NCI-H1092 (cell line): Measurements from ENCODE around the gene KRTAP10-6.
"Not testable (repeated sequence)": the region's sequence is repeated elsewhere in the genome, so short reads cannot be mapped to it uniquely, and the experiment has no call there.

Source experiments
- DNase-seq: peaks from one replicate; lab custom pipeline; 2025; lab: John Stamatoyannopoulos, UW

The KRTAP10-6 gene, protein sequence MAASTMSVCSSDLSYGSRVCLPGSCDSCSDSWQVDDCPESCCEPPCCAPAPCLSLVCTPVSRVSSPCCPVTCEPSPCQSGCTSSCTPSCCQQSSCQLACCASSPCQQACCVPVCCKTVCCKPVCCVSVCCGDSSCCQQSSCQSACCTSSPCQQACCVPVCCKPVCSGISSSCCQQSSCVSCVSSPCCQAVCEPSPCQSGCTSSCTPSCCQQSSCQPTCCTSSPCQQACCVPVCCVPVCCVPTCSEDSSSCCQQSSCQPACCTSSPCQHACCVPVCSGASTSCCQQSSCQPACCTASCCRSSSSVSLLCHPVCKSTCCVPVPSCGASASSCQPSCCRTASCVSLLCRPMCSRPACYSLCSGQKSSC

DNA sequence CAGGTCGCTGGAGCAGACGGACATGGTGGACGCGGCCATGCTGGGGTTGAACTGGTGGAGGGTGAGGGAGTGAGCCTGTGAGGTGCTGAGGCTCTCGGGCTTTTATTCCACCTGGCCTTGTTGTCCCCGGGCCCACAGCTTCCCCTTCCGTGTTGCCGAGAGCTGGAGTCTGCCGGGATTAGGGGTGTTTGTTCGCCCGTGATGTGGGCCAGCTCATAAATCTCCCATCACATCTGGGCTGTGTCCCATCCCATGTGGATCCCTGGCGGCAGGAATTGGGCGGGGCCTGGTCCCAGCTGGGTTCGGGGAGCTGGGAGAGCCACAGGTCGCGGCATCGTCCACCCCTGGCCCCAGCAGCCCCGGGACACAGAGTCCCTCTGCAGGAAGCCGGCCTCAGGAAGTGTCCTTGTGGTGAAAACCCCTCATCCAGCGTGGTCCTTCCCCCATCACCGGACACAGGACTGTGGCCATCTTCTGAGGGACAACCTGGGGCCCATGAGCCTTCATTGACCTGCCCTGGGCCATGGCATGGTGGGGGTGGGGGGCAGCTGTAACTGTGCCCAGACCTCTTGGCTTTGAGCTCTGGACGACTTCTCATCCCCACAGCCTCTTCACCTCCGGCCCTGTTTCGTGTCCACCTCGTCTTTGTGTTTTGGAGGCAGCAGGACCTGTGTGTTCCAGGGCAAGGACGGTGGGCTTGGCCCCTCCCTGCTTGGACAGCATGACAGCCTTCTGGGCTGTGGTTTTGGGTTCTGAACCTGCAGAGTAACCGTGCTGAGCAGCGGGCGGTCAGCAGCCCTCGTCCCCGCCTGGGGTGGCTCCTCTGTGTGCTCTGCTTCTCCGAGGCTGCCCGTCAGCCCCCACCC lies at the start of gene KRTAP10-6:
KRTAP10-6 (minus strand) TSS at position 60 of the 866 bp plus-strand sequence; CDS start at position 39, 21 bp downstream.
- DNase-seq: no peak

DNA sequence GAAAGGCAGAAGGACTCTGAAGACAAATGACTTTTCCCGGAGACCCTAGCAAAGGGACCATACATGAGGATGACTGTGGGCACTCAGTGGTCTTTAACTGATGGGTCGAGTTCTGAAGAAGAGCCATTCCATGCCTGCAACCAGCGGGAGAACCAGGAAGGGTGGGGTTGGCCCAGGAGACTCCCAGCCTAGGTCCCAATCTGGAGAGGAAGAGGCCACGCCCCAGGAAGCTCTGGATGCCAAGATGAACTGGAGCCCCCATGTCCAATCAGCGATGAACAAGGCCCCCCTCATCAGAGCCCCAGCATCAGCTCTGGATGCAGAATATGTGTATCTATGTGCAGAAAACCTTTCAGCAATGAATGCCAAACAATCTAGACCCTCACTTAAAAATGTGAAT lies 48.5 kb upstream of the KRTAP10-6 start:
- DNase-seq: no peak

DNA sequence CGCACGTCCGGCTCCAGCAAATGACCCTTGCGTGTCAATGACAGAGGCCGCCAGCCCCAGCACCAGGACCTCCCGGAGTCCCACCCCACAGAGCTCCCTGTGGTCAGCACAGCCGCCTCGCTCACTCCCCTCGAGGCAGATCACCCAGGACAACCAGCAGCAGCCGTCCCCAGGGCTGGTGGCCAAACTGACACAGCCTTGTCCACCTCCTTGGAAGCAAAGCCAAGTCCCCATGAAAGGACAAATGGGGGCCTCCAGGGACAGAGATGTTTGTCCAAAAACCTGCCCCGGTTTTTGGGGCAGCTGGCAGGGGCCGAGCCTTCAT lies 47.0 kb upstream of the KRTAP10-6 start:
- no peak for DNase-seq

DNA sequence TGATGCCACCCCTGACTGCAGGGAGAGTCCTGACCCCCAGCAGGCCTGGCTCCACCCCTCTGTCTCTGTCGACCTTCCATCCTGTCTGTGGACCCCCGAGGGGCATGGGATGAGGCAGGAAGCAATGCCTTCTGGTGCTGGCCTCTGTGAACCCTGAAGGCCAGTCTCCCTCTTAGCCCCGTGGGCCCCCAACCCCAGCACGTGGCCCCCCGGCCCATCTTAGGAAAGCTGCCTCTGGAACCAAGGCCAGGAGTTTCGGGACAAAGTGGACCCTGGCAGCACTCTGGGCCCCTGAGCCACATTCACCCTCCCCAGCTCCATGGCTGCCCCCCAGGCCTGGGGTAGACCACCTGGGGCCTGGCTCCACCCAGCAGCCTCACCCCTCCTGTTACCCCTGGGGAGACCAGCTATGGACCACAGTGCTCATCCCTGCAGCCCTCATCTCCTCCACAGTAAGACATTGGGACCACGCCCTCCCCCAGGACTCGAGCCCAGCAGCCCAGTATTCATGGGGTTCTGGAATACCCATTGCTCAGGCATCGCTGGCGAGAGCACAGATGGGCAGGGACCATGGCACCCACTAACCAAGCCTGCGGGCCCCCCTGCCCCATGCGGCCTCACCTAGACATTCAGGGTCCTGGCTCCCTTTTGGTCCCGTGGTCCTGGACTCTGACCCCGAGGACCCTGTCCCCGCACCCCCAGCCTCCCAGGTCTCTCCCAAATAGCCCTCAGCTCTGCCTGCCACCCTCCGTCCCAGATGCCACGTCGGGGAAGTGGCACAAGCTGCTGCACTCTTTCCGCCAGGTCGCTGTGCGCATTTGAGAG lies 46.4 kb upstream of the KRTAP10-6 start:
- DNase-seq: not testable (repeated sequence)

DNA sequence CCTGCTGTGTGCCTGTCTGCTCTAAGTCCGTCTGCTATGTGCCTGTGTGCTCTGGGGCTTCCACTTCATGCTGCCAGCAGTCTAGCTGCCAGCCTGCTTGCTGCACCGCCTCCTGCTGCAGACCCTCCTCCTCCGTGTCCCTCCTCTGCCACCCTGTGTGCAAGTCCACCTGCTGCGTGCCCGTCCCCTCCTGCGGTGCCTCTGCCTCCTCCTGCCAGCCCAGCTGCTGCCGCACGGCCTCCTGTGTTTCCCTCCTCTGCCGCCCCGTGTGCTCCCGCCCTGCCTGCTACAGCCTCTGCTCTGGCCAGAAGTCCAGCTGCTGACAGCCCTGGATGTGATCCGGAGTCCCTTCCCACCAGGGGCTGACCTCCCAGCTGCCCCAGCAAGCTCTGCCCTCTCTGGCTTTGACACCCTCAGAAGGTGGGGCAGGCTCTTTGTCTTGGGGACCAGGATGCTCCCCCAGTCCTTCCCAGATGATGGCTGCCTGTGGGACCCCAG lies 45.6 kb upstream of the KRTAP10-6 start:
- not testable (repeated sequence) for DNase-seq

DNA sequence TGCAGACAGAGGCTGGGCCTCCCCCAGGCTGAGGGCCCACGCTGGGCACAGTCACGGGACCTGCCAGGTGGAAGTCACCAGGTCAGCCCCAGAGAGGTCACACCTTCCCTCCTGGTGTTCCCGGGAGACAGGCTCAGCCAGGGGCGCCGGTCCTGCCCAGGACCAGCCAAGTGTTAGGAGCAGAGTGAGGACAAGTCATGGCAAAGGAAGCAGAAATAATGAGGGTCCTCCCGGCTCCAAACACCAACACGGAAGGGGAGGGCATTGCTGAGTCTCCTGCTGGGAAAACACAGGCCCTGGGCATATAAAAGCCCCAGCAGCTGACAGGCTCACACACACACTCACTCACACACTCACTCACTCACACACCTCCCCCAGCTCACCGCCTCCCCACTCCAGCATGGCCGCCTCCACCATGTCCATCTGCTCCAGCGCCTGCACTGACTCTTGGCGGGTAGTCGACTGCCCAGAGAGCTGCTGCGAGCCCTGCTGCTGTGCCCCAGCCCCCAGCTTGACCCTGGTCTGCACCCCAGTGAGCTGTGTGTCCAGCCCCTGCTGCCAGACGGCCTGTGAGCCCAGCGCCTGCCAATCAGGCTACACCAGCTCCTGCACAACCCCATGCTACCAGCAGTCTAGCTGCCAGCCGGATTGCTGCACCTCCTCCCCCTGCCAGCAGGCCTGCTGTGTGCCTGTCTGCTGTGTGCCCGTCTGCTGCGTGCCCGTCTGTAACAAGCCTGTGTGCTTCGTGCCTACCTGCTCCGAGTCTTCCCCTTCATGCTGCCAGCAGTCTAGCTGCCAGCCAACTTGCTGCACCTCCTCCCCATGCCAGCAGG lies 44.9 kb upstream of the KRTAP10-6 start, which contains the start of gene KRTAP10-10:
KRTAP10-10 (plus strand) TSS at position 339 of the 833 bp plus-strand sequence; CDS start at position 401, 62 bp downstream.
- no peak for DNase-seq

DNA sequence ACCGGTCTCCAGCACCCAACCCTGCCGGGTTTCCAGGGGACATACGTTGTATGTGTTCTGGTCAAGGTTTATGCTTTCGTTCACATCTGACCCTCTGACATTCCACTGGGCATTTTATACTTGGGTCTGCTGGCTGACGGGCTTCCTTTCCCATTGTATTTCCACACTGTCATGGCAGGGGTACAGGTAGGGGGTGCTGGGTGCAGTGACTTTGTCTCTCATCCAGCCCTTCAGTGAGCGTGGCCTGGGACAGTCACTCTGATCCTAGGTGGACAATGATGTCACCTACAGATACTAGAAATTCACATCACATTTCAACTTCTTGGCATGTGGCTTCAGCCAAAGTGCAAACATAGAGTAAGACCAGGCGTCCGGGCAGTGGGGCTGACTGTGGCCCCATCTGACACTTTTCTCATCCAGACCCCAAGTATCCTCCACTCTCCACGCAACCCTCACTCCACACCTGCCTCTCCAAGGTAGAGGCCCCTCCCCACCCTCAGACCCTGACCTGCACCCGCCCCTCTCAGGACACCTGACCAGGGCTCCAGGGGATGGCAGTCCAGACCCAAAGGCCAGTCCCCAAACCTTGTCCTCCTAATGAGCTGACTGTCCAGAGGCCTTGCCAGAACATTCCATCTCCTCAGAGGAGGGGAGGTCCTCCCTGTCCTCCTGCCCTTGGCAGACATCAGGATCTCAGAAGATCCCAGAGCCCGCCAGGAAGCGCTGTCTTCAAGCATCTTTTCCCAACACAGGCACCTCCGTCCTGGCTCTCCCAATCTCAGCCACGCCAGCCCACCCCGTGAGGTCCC lies 44.1 kb upstream of the KRTAP10-6 start:
- DNase-seq: no peak

DNA sequence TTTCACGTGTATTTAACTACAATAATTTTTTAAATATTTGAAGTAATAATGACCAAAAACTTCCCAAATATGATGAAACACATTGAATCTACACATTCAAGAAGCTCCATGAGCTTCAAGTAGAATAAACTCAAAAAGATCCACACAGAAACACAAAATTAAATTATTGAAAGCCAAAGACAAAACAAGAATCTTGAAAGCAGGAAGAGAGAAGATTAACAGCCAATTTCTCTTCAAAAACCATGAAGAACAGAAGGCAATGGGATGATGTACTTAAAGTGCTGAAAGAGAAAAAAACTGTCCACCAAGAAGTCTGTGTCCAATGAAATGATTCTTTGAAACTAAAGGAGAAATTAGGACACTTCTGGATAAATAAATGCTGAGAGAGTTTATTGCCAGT lies 39.8 kb upstream of the KRTAP10-6 start:
- no peak for DNase-seq

DNA sequence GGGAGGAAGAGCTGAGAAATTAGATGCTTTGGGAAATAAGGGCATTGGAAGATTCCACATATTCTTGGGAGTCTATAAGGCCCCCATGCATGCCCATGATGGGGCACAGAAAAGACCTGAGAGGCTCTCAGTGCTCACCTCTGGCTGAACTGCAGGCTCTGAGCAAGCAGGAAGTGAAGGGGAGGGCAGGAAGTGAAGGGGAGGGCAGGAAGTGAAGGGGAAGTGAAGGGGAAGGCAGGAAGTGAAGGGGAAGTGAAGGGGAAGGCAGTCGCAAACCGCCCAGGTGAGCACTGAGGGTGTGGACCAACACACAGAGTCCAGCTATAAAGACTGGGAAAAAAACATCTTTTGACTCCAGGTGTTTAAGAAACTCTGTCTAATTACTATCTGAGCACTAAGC lies 38.1 kb upstream of the KRTAP10-6 start:
- no peak for DNase-seq

DNA sequence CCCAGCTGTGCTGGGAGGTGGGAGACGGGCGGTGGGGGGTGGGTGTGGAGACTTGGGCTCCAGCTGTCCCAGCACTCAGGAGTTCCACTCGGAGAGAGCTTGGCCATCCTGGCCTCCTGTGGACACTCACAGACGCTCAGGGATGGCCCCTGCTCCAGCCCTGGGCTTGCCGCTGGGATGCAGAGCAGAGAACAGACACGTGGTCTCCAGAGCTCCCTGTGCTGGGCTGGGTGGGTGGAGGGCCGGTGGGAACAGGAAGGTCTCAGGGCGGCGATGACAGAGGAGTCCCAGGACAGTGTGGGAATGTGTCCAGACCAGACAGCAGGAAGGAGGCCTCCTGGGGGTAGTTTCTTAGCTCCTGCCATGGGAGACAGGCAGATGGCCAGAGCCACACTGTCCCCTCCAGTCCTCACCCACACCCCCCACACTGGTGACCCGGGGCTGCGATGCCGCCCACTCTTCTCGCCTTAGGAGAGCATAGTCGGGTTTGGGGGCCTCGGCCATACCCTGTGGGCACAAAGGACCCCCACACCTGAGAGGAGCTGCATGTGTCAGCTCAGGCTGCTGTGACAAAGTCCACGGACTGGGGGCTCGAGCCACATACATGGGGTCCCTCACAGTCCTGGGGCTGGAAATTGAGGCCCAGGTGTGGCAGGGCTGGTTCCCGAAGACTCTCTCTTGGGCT lies 36.5 kb upstream of the KRTAP10-6 start:
- DNase-seq: no peak

DNA sequence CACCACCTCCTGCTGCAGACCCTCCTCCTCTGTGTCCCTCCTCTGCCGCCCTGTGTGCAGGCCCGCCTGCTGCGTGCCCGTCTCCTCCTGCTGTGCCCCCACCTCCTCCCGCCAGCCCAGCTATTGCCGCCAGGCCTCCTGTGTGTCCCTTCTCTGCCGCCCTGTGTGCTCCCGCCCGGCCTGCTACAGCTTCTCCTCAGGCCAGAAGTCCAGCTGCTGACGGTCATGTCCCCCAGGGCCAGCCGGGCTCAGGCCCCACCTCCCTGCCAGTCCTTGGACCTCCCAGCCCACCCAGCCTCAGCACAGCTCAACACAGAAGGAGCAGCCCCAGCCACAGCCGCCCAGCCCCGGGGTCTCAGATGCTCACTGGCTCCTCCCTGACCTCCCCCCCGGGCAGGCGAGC lies 35.5 kb upstream of the KRTAP10-6 start:
- DNase-seq: not testable (repeated sequence)

DNA sequence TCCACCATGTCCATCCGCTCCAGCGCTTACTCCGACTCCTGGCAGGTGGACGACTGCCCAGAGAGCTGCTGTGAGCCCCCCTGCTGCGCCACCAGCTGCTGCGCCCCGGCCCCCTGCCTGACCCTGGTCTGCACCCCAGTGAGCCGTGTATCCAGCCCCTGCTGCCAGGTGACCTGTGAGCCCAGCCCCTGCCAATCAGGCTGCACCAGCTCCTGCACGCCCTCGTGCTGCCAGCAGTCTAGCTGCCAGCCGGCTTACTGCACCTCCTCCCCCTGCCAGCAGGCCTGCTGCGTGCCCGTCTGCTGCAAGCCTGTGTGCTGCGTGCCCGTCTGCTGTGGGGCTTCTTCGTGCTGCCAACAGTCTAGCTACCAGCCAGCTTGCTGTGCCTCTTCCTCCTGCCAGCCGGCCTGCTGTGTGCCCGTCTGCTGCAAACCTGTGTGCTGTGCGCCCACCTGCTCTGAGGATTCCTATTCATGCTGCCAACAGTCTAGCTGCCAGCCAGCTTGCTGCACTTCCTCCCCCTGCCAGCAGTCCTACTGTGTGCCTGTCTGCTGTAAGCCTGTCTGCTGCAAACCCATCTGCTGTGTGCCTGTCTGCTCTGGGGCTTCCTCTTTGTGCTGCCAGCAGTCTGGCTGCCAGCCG lies 35.0 kb upstream of the KRTAP10-6 start:
- DNase-seq: not testable (repeated sequence)

DNA sequence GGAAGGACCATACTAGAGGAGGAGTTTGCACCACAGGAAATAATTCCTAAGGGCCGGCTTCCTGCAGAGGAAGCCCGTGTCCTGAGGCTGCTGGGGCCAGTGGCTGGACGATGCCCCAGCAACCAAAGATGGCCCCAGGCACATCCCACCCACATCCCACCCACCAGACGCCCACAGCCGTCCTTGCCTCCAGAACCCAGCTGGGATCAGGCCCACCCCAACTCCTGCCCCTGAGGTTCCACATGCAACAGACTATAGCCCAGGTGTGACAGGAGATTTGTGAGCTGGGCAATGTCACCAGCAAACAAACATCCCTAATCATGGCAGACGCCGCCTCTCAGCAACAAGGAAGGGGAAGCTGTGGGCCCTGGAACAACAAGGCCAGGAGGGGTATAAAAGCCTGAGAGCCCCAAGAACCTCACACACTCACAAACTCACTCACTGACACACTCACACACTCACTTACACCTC lies 34.4 kb upstream of the KRTAP10-6 start, which contains the start of gene KRTAP10-9:
KRTAP10-9 (plus strand) TSS at position 421 of the 471 bp plus-strand sequence. CDS start 79 bp downstream, outside the sequence.
- no peak for DNase-seq

DNA sequence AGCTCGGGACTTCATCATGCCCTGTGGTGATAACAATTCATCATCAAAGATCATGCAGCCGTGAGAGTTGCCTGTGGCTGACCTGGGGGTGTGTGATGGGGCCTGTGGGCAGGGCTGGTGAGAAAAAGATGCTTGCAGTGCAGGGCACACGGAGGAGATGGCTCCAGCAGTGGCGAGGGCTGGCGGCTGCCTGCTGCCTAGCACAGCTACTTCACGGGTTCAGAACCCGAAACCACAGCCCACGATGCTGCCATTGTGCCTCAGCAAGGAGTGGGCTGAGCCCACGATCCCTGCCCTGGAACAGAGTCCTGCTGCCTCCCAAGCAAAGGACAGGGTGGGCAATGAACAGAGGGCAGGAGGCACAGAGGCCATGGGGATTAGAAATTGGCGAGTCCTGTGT lies 34.0 kb upstream of the KRTAP10-6 start:
- no peak for DNase-seq

DNA sequence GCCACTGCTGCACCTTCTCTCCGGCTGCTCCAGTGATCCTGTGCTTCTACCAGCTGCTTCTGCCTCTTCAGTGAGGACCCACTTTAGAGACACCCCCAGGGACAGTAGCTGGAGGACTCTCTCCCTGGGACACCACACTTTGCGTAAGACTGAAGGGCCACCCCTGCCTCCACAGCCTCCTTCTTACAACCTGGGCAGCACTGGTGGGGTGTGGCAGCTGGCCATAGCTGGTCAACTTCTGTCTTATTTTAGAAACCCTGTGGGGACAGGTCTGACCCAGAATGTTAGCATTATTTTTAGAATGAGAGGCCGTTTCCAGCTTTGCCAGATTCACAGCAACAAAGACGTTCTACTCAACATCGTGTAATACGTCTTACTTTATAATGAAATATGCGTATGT lies 33.5 kb upstream of the KRTAP10-6 start:
- DNase-seq: no peak

DNA sequence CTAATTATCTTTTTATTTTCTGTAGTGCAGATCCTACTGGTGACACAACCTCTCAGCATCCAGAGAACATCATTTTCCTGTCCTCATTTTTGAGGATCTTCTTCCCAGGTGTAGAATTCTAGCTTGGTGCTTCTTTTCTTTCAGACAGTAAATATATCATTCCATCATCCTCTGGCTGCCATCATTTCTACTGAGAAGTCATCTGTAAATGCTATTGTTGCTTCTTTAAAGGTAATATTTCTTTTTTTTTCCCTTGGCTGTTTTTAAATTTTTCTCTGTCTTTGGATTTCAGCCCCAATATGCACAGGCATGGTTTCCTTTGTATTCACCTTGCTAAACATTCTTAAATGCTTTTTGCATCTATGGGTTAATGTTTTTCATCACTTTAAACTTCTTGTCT lies 31.3 kb upstream of the KRTAP10-6 start:
- DNase-seq: no peak

DNA sequence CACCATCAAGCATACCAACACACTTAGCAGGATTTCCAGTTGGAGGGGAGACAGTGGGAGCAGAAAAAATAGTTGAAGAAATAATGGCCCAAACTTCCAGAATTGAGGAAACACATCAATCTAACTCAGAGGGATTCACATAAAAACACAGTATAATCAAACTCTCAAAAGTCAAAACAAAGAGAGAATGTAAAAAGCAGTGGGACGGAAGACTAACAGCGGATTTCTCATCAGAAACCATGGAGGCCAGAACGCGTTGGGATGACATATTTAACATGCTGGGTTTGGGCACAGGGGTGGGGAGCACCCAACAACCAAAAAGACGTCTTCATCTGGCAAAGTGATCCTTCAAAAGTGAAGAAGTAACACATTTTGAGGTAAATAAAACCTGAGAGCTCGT lies 27.6 kb upstream of the KRTAP10-6 start:
- no peak for DNase-seq

DNA sequence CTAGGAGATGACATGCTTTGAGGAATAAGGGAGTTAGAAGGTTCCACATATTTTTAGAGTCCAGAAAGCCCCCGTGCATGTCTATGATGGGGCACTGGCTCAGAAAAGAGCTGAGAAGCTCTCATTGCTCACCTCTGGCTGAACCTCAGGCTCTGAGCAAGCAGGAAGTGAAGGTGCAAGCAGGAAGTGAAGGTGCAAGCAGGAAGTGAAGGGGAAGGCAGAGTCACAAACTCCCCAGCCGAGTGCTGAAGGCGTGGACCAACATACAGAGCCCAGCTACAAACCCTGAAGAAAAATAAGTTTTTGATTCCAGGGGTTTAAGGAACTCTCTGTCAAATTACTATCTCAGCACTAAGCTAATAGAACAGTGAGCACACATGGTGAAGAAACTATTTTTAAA lies 26.6 kb upstream of the KRTAP10-6 start:
- no peak for DNase-seq

DNA sequence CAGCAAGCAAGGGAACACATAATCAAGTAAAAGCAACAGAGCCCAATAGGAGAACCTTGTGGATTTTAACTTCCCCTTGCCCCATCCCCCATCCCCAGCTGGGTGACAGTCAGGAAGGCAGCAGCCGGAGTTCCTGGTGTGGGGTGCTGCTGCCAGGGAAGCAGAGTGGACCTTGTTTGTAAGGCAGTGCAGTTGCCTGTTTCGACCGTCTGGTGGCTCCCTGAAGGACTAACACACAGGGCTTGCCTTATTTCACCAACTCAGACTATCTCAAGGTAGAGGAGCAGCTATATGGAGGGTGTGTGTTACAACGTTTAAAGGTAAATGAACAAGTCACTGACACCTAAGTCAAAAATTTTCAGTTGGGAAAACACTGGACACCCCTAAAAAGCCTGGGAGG lies 26.2 kb upstream of the KRTAP10-6 start:
- DNase-seq: no peak
